HS-5 (cell line): Measurements from ENCODE around the gene CACNA1I.

ENCODE experiments used
- DNase-seq: peaks from one replicate; pipeline ENCODE4 v3.0.0-alpha.2; 2012; ENCODE audit warnings: low read depth

CACNA1I gene

DNA sequence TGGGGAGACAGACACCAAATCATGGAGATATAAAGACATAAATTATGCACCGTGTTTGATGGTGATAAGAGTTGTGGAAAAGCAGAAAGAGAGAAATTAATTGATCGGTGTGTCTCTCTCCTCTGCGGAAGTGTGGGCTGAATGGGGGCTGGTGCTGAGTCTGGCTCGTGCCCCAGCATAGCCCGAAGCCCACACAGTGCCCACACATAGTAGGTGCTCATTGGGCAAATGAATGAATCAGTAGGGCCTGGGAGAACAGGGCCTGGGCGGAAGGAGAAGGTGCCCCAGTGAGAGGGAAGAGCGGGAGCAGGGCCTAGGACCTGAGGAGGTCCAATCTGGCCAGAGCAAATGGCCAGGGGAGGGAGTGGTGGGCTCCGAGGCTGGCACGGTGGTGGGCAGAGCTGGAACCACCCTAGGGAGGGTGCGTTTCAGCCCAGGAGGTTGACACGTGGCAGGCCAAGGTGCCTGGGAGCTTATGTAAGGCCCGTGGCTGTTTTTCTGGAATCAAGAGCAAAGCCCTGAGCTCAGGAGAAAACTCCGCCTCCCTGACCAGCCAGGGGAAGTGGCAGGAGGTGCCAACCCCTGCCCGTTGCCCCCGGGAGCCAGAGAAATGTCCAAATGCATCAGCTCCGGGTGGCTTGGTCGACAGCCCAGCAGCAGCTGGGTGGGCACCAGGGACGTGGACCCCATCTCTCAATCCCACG is 2.1 kb upstream of the CACNA1I start:
- DNase-seq = no peak

DNA sequence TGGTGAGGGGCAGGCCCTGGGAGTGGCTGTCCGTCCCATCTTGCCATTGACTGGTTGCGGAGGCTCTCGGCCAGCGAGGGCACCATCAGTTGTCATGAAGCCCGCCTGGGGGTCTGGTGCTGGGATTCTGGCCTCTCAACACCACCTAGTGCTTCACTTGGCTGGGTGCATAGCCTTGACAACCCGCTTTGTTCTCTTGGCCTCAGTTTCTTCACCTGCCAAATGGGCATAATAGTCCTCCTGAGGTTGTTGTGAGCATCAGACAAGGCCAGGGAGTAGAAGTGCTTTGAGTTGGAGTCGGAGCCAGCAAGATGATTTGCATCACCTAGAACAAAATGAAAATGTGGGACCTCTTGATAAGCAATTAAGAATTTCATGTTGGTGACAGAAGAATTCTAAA is 1.5 kb upstream of the CACNA1I start:
- no peak for DNase-seq

DNA sequence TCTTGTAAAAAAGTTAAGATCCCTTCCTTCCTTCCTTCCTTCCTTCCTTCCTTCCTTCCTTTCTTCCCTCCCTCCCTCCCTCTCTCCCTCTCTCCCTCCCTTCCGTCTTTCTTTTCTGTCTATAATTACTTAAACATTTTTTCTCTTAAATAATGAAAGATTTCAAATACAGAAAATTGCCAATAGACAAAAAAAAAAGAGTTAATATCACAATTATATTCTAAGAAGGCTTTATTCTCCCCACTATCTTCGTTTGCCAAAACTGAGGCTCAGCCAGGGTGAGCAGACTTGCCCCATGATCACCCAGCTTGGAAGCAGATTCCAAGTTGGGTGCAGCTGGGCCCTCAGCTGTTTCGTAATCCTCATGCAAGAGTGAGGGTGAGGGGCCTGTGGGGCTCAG is 327 bp upstream of the CACNA1I start:
- DNase-seq = no peak

DNA sequence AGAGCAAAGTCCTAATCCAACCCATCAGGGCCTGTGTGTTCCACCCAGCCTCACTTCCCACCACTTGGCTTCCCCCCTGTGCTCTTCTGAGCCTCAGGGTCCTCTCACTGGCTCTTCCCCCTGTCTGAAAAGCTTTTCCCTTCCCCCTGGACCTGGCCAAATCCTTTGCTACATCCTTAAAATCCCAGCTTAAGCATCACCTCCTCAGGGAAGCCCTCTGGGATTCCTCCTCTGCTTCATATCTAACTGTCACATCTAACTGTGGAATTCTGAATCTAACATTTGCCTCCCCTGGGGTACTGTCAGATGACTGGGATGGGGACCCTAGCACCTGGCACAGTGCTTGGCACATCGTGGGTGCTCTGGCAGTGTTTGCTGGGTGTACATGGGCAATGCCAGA is 985 bp downstream of the CACNA1I start:
- DNase-seq = no peak

DNA sequence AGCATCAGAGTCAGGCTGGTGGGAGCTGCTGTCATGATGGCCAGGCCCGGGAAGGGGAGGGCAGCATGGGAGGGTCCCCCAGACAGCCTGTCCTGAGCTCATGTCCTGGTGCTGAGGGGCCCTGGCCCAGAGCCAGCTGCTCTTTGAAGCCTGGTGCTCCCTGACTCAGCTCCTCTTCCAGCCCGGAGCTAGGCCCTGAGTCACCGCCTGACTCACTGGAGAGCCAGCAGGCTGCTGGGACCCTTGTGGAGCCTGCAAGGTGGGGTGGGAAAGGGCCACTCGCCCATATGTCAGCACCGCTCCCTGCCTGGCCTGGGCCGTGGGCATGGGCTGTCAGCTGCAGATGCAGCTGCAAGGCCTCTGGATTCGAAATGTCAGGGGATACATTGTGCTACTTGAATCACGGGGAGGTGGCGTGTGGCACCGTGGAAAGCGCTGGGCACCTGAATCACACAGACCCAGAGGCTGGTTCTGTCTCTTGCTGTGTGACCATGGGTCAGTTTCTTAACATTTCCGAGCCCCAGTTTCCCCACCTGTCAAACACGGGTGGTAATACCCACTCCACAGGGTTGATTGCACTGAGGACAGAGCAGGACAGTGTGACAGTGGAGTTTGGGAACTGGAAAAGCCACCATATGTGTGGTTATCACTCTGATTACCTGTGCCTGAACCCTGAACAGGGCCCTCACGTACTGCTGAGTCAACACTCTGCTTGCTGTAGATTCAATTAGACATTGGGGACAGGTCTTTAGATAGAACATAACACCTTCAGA is 4.4 kb downstream of the CACNA1I start:
- peak; percentile 83 for DNase-seq

DNA sequence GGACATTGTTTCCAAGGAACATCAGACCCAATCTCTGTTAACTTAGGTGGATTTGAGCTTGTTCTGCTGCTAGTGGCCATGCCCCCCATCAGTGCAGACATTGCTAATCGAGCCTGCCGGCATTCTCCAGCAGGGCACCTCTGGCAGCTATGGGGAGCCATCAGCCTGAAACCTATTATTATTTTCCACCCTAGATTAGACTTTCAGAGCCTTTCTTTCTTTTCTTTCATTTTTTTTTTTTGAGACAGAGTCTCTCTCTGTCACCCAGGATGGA is 4.9 kb downstream of the CACNA1I start:
- DNase-seq = no peak

DNA sequence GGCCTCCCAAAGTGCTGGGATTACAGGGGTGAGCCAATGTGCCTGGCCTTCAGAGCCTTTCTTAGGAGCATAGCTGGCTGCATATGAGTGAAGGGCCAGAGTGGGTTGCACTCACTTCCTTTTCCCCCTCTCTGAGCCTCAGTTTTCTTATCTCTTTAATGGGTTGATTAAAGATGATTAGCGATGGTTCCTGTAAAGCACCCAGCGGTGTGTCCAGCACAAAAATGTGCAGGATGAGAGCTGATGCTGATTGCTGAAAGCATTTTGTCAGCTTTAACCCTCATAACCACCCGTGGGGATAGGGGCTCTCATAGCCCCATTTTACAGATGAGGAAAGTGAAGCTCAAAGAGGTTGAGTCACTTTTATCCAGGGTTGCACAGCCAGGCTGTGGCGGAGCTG is 5.5 kb downstream of the CACNA1I start:
- no peak for DNase-seq

DNA sequence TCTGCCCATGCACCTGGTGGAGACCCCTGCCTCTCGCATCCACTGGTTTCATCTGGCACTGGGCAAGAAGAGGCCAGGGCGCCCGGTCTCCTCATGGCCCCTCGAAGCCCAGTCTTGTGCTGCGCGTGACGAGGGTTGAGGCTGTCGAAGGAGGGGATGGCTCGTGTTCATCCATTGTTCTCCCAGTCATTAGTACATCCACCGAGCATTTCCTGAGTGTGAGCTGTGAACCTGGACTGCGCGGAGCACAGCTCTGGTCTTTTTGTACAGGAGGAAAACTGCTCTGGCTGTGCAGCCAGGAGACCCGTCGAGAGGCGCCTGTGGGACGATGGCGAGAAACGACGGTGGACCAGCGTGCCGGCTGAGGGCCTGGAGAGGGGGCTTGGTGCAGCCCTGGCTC is 6.8 kb downstream of the CACNA1I start:
- DNase-seq = no peak

DNA sequence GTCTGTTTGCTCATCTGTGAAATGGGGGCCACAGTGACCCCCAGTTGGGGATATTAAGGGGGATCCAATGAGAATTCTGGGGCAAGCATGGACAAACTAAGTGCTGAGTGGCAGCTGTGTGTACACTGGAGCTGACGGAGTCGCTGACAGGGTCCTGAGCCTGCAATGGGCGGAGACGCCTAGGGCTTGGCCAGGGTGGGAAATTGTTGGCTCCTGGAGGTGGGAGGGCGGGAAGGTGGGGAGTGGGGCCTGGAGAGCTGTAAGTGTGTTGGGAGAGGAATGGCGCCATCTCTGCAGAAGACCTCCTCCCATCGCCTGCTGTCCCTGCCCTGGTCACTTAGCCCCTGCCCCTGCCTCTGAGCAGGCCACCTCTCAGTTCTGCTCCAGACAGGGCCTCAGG is 7.3 kb downstream of the CACNA1I start:
- DNase-seq = no peak

DNA sequence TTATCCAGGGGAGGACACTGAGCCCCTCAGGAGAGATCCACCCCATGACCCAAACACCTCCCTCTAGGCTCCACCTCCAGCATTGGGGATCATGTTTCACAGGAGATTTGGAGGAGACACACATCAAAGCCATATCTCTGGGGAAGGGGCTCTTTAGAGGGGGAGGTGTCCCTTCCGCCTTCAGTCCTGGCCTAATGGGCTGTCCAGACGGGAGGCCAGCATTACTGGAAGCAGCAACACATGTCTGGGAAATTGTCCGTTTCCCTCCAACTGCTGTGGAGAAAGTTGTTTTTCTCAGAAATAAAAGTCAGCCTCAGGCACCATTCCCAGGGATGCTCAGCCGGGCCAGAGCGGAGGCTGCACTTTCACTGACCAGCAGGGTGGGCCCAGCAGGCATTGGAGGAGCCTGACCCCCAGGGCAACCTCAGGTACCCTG is 9.5 kb downstream of the CACNA1I start:
- DNase-seq = no peak

DNA sequence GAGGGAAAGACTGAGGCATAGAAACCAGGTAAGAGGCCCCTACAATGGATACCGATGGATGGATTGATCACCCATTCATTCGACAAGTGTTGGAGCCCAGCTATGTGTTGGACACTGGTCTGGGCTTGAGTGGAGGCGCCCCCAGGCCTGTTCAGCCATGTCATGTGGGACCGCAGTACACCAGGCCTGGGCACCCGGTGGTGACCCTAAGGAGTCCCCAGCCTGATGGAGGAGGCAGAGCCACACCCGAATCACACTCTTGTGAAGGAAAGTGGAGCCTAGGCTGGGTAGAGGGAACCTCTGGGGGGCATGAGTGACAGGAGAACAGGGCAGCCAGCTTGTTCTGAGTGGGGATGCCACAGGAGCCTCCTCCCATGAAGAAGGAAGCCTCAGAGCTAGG is 10.2 kb downstream of the CACNA1I start:
- DNase-seq = no peak

DNA sequence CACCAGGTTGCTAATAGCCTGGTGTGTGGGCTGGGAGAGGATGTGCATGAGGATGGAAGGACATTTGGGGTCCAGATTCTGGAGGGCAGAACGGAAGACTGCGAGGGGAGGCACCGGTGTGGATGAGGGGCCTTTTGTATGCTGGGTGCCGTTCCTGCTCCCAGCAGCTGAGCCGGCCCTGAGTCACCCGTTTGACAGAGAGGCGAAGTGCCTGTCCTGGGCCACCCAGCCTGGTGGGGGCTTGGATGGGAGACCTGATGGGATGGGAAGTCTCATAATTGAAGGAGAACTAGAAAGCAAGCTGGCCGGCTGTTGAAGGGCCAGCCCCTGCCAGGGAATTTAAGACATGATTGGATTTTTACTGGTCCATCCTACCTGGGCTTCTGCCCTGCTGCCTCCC is 10.8 kb downstream of the CACNA1I start:
- no peak for DNase-seq

DNA sequence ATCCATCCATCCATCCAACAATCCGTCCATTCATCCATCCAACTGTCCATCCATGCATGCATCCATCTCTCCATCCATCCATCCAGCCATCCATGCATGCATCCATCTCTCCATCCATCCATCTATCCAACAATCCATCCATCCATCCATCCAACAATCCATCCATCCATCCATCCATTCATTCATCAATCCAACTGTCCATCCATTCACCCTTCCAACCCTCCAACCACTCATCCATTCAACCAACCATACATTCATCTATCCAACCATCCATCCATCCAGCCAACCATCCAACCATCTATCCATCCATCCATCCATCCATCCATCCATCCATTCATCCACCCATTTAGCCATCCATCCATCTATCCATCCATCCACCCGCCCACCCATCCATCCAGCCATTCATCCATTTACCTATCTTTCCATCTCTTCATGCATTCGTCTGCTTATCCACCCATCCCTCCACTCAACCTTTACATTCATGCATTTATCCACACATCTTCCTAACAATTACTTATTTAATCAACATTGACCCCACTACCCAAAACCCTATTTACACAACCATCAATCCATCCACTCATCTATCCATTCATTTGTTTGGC is 12.6 kb downstream of the CACNA1I start:
- no peak for DNase-seq

DNA sequence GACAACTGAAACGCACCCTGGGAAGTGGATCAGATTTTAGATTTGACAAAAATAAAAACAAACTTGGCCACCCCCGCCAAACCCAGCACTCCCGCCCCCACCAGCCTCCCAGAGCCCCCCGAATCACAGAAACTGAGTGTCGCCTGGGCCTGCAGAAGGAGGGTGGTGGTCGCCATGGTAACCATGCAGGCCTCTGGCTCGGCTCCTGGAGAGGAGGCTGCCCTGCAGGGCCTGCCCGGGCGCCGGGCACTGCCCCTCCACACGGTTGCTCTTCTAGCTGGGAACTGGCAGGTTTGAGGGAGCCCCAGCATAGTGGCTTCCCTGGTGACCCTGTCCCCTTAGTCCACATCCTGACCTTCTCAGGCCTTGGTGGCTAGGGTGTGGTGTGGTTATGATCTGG is 19.3 kb downstream of the CACNA1I start:
- no peak for DNase-seq

DNA sequence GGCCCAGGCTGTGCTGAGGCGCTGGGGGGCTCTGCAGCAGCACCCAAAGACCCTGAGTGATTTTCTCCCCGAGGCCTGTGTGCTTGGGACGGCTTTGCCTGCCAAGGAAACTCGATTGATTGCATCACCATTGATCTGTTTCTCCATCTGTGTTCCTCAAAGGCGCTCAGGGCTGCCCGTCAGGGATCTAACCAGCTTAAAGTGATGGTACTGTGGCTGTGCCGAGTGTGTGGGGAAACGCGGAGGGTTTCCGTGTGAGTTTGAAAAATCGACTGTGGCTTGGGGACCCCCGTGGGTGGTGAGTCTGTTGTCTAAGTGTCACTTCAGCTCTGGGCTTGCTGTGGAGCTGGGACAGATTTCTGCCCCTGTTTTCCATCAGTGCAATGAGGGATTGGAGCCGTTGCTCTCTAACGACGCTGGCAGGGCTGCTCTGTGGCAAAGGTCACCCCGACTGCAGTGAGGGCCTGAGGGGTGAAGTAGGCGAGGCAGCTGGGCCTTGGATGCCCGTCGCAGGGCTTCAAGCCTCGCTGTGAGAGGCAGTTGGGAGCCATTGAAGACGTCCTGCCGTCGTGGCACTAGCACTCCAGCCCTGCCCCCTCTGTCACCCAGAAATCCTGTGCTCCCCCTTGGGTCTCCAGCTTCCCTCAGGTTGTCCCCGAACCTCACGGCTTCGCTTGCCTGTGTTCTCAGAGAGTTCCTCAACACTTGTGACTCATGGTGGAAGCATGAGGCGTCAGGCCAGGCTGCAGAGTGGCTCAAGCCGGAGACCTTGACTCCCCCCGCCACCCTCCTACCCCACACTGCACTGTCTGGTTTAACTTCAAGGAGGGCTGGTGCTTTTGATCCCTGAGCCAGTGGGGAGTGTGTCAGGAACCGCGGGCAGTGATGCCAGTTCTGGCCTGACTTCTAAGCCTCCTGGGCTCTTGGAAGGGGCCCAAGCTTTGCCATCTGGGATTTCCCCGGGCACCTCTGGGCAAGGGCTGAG is 21.8 kb downstream of the CACNA1I start:
- DNase-seq = peak; percentile 49

DNA sequence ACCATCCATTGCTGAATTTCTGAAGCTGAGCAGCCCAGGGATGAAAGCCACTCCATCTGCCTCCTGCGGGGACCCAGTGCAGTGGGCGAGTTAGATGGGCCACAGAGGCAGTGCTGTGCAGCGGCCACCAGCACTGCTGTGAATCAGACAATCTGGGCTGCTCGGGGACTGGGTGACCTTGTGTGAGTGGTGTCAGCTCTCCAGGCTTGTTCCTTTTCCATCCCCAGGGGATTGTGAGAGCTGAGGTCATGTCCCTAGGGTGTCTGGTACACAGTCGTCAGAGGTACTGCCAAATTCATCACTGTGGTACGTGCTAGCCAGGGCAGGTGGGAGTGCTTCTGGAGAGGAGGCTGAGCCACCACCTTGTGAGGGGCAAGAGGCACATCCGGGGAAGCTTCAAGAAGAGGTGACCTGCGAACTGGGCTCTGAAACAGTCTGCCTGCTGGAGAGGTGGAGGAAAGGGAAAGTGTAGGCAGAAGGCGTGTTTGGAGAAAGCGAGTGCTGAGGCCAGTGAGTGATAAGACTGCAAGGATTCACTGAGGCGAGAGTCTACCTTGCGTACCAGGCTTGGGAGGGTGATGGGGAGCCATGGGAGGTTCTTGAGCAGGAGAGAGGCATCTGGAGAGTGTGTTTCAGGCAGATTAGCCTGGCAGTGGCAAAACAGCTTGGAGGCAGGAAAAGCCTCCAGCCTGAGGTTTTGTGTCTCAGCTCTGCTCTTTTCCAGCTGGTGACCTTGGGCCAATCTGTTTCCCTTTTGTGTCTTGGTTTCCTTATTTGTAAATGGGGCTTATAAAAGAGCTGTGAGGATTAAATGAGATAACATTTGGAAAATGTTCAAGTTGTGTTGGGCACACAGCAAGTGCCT is 22.7 kb downstream of the CACNA1I start:
- no peak for DNase-seq

DNA sequence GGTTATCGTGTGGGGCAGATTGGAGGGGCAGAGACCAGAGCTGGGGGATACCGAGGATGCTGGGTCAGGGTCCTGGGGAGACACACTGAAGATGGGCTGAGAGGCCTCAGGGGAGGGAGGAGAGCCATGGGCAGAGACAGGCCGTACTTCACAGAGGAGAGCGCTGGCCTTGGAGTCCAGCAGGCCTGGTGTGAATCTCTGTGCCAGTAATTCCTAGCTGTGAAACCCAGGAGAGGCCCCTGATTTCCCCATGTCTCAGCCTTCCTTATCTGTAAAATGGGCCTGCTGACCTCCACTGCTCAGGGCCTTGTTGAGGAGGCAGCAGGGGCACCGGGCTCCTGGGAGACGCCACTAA is 23.4 kb downstream of the CACNA1I start:
- no peak for DNase-seq

DNA sequence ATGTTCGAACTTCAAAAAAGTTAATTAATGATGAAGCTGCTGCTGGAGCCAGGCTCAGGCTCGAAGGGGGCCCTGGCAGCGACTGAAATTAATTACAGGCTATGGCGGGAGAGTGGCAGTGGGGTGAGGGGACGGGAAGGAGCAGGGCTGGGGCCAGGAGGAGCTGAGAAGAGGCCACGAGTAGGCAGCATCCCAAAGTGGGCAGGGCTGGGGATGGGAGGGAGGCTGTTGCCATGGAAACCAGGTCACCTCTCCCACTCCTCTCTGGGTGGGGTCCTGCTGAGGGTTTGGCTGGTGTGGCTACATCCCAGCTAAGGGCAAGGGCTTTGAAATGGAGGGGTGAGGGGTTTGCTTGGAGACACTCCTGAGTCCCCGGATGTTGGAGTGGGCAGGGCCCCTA is 23.9 kb downstream of the CACNA1I start:
- DNase-seq = no peak

DNA sequence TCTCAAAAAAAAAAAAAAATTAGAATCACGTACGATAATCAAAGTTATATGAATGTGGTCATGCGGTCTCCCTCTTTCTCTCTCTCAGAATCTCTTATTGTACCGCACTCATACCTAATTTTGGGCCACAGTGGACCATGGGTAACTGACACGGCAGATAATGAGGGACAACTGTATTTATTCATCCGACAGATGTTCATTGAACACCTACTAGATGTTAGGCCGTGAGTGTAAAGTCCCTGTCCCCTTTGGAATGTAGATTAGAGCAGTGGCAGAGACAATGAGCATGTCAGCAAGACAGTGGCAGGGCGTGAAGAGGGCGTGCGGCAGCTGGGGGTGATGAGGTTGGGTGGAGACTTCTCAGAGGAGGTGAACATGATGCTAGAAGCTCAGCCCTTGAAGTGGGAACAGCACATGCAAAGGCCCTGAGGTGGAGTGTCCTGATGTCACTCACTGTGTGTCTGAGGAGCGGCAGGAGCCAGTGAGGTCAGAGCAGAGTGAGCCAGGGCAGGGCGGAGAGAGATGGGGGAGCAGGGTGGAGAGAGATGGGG is 25.1 kb downstream of the CACNA1I start:
- DNase-seq = no peak

DNA sequence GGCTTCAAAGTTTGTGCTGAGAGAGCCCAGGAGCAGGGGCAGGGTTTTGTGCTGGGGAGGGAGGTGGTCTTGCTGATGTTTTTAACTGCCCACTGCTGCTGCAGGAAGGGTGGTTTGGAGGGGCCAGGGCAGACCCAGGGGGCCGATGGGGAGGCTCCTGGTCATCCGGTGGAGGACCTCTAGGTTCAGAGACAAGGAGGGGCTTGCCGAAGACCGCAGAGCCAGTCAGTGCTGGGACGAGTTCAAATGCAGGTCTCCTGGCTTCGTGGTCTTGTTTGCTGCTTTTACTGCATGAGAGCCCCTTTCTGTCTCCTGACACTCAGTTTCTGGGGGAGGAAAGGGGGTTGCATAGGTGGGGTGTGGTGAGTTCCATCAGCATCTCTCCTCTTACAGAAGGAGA is 26.0 kb downstream of the CACNA1I start:
- DNase-seq = no peak

DNA sequence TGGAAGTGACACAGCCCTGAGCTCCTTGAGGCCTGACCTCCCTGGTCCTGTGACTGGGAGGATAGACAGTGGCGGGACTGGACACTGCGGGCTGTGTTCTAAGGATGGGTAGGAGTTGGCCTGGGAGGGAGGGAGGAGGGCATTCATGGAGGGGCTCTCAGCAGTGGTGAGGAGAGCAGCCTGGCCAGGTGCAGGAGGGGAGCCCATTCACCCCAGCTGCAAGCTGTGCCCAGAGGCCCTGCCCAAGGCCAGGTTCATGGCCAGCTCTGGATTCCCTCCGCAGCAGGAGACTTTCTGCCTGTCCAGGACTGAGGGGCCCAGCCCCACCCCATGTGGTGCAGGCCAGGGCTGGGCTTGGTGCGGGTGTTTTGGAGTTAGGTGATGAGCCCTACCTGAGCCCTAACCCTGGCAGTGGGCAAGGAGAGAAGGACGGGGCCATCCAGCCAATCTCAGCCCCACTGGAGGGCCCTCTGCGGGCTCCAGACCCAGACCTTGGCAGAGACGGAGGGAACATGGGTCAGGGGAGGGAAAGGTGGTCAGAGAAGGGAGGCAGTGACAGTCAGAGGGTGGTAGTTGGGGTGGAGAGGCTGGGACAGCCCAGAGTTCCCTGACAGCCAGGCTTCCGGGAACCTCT is 26.8 kb downstream of the CACNA1I start:
- no peak for DNase-seq
